GM12878 (cell line): ENCODE data around the gene HTR3C. TPM values are rescaled to one million over a fixed set of nuclear protein-coding genes. Genes with fewer than 3 reads are reported as not detected.

Source experiments
- ATAC-seq: fragments of 200-7000 bp; cut with Tn5 transposase; 3 replicates; pipeline ENCODE4 v1.9.1; 2020; ENCODE audit warnings: mild to moderate bottlenecking, moderate library complexity
- BruUV-seq: library from RNA; stranded (reverse); fragments of 400-500 nt; replicated peaks from 2 replicates; lab custom pipeline; 2021; lab: Mats Ljungman, UMichigan
- CTCF ChIA-PET: fragments of 300-600 bp; sonication (Branson Sonifier 250); formaldehyde crosslinking; extraction: SDS; loops from one replicate; lab custom pipeline; 2021; ENCODE audit warnings: inconsistent platforms; lab: Yijun Ruan, JAX
- POLR2A ChIA-PET: fragments of 350-600 bp; formaldehyde crosslinking; extraction: SDS; loops from one replicate; lab custom pipeline; 2021; ENCODE audit warnings: inconsistent platforms; lab: Charles Lee
- RAD21 ChIA-PET: fragments of 300-600 bp; sonication (Branson Sonifier 250); formaldehyde crosslinking; loops from one replicate; lab custom pipeline; 2023; ENCODE audit warnings: antibody characterized with exemption; ENCODE audit not compliant: unreplicated experiment; lab: Charles Lee
- SMC1A ChIA-PET: fragments of 300-600 bp; sonication (Branson Sonifier 250); formaldehyde crosslinking; loops from one replicate; lab custom pipeline; 2023; ENCODE audit not compliant: unreplicated experiment, uncharacterized antibody; lab: Charles Lee
- DNase-seq: peaks from one replicate; pipeline ENCODE4 v3.0.0-alpha.2; 2011; ENCODE audit warnings: low read depth, low spot score
- FAIRE-seq: peaks from 3 replicates; lab custom pipeline; 2011; peaks lifted over from hg19 to GRCh38; lab: Jason Lieb, UNC
- H2AFZ ChIP-seq: 2 replicates; pipeline ENCODE4 v1.6.0; 2011; ENCODE audit warnings: low read depth, low read length, control low read depth; ENCODE audit not compliant: control insufficient read depth
- H3K27ac ChIP-seq: 2 replicates; pipeline ENCODE4 v1.5.1; 2011; ENCODE audit warnings: control low read depth; ENCODE audit not compliant: control insufficient read depth, insufficient read depth
- H3K27me3 ChIP-seq, 2 experiments: replicated peaks in 1 of 2; 2 replicates each; pipeline versions ENCODE4 v1.6.0 to v1.6.1; 2011; ENCODE audit warnings: low read length in 1 of 2; ENCODE audit not compliant: control insufficient read depth in 2 of 2, insufficient read depth in 2 of 2
- H3K36me3 ChIP-seq, 2 experiments: 2 replicates each; pipeline ENCODE4 v1.5.1; 2011; ENCODE audit warnings: low read length in 1 of 2; ENCODE audit not compliant: control insufficient read depth in 2 of 2, insufficient read depth in 2 of 2
- H3K4me1 ChIP-seq: 2 replicates; pipeline ENCODE4 v1.6.1; 2011; ENCODE audit warnings: mild to moderate bottlenecking, low read length, moderate library complexity, mixed read lengths; ENCODE audit not compliant: control insufficient read depth, insufficient read depth
- H3K4me2 ChIP-seq: 2 replicates; pipeline ENCODE4 v1.6.0; 2011; ENCODE audit warnings: control low read depth; ENCODE audit not compliant: control insufficient read depth, insufficient read depth
- H3K4me3 ChIP-seq: fragments of 200-600 bp; sonication (generic); 2 replicates; pipeline ENCODE4 v1.5.1; 2016
- H3K79me2 ChIP-seq: 2 replicates; pipeline ENCODE4 v1.6.0; 2011; ENCODE audit warnings: low read length; ENCODE audit not compliant: control insufficient read depth, insufficient read depth
- H3K9ac ChIP-seq: 2 replicates; pipeline ENCODE4 v1.8.0; 2011; ENCODE audit warnings: low read length, control low read depth, mixed read lengths; ENCODE audit not compliant: control insufficient read depth, insufficient read depth
- H3K9me3 ChIP-seq: replicated peaks from 3 replicates; pipeline ENCODE4 v1.5.1; 2011; ENCODE audit warnings: mild to moderate bottlenecking, low read length; ENCODE audit not compliant: control insufficient read depth, insufficient read depth
- H4K20me1 ChIP-seq: 2 replicates; pipeline ENCODE4 v1.6.0; 2011; ENCODE audit not compliant: control insufficient read depth, insufficient read depth
- BRCA1 ChIP-seq: IDR thresholded peaks from 2 replicates; pipeline ENCODE4 v1.6.1; 2011; ENCODE audit warnings: low read depth, low read length, improper control_type of control experiment
- CTCF ChIP-seq, 3 experiments: IDR thresholded peaks in 2 of 3; conservative IDR thresholded peaks in 1 of 3; 2 replicates each; pipeline ENCODE4 v1.5.1; 2011; ENCODE audit warnings: low read depth in 3 of 3, low read length in 3 of 3, mild to moderate bottlenecking in 3 of 3, control low read depth in 2 of 3, moderate library complexity in 2 of 3, inconsistent platforms in 1 of 3, mixed read lengths in 1 of 3; ENCODE audit not compliant: control insufficient read depth in 2 of 3, insufficient read depth in 1 of 3; ENCODE audit errors: extremely low read depth in 1 of 3
- NBN ChIP-seq: fragments of 450-650 bp; IDR thresholded peaks from 2 replicates; pipeline ENCODE4 v1.6.1; 2016
- RBBP5 ChIP-seq: fragments of 200-600 bp; sonication (generic); conservative IDR thresholded peaks from 2 replicates; pipeline ENCODE4 v1.6.1; 2016
- RELB ChIP-seq: fragments of 450-650 bp; IDR thresholded peaks from 2 replicates; pipeline ENCODE4 v1.6.1; 2017; ENCODE audit warnings: low read depth, mild to moderate bottlenecking, moderate library complexity
- SMARCA5 ChIP-seq: fragments of 450-650 bp; IDR thresholded peaks from 2 replicates; pipeline ENCODE4 v1.6.1; 2017; ENCODE audit warnings: mild to moderate bottlenecking
- WGBS: methylation state at CpG from one replicate; pipeline ENCODE4 v1.1.6; 2016; ENCODE audit warnings: low lambda C conversion rate; ENCODE audit not compliant: insufficient replicate concordance, insufficient coverage; ENCODE audit errors: missing lambda C conversion rate; 5-methylcytosine and 5-hydroxymethylcytosine counted together
- in situ Hi-C: fragments of 300-500 bp; cut with MboI; formaldehyde crosslinking; loops from 9 replicates; pipeline ENCODE4 v1.14.3; 2018; ENCODE audit warnings: mixed read lengths
- intact Hi-C: fragments of 100-400 bp; cut with micrococcal nuclease; formaldehyde crosslinking; loops from one replicate; pipeline ENCODE4 v1.14.2; 2022; ENCODE audit not compliant: unreplicated experiment
- polyA plus RNA-seq, 11 experiments: library from polyadenylated mRNA; depleted of rRNA in 4 of 11; unstranded in 6 of 11; stranded (reverse) in 5 of 11; fragments of >200 nt; fragmentation: Nextera tagmentation in 4 of 11; fragmentation: Illumina TruSeq in 1 of 11; extraction: Ambion mirVana in 4 of 11; extraction: Trizol in 1 of 11; gene quantifications; 1 replicate in 1 of 11; 2 replicates in 10 of 11; pipeline versions ENCODE4 v1.2.1 to v1.2.3, GENCODE V29; 2011 to 2016; ENCODE audit warnings: inconsistent platforms in 2 of 11, missing spikeins in 2 of 11, low read depth in 1 of 11
- total RNA-seq, 4 experiments: library from RNA; depleted of rRNA in 3 of 4; stranded (reverse); fragments of >200 nt in 3 of 4; fragmentation: Illumina TruSeq in 1 of 4; extraction: Trizol in 1 of 4; gene quantifications; 2 replicates each; pipeline versions ENCODE4 v1.2.1 to v1.2.3, GENCODE V29; 2013 to 2021

The HTR3C gene
- total and polyA plus RNA-seq, 10 of the 15 experiments (the other 5 are each of a cell fraction or from before 2014, with no cell fraction given), result not detected

- CTCF ChIA-PET, result interaction anchor here (0.6 to 5.0 kb wide), 12 partner anchors 10 to 249 kb away, joined by 3 to 84 read pairs (median 4); partner anchors contain the start of gene EEF1AKMT4
- H3K4me3 ChIP-seq, result no peak overlapping the region
- peaks cover 6% of the 10 kb centered on the region for H3K4me1 ChIP-seq
- H3K27ac ChIP-seq, result no peak overlapping the region
- in situ Hi-C loops, result loop anchor here (5.0 kb wide), 1 partner anchor 124 kb away; no protein-coding TSS in a partner anchor
- intact Hi-C loops, result loop anchor here (2.0 to 10.0 kb wide), 2 partner anchors 111 to 239 kb away; no protein-coding TSS in a partner anchor
- H2AFZ ChIP-seq, result peak overlapping the region; percentile 21; the same call in 1 of the 2 replicates
- no peak for DNase-seq
- no peaks in the 10 kb centered on the region for H4K20me1 ChIP-seq
- H3K27me3 ChIP-seq, result no peaks in the 10 kb centered on the region
- 78% methylated on average over 5 of the region's 5 CpGs for WGBS
- RAD21 ChIA-PET, result interaction anchor here (0.7 to 5.7 kb wide), 5 partner anchors 10 to 133 kb away, joined by 3 to 42 read pairs (median 6); no protein-coding TSS in a partner anchor
- H3K4me2 ChIP-seq, result peak overlapping the region; percentile 86
- no peaks in the 10 kb centered on the region for H3K79me2 ChIP-seq
- no TSS peak for BruUV-seq
- POLR2A ChIA-PET, result interaction anchor here (1.0 kb wide), 1 partner anchor 117 kb away, joined by 3 read pairs; no protein-coding TSS in a partner anchor
- no peak overlapping the region for H3K9ac ChIP-seq
- TF ChIP-seq CTCF (IDR thresholded peaks at IDR 0.05 in 2 of 3, conservative IDR thresholded peaks at IDR 0.05 in 1 of 3; ENCODE audit: control insufficient read depth in 2 of 3, extremely low read depth in 1 of 3, insufficient read depth in 1 of 3, low read depth in 3 of 3, low read length in 3 of 3), result no peak
- TF ChIP-seq RELB, result no peak
- no peak for TF ChIP-seq RBBP5
- TF ChIP-seq NBN, result no peak
- TF ChIP-seq BRCA1, result no peak
- TF ChIP-seq SMARCA5, result no peak
- TF ChIP-seq, all 136 proteins: peak for 0
- FAIRE-seq (no peak), ATAC-seq (no peak)
- no peaks in the 10 kb centered on the region for H3K9me3 ChIP-seq
- H3K36me3 ChIP-seq, result no peaks in the 10 kb centered on the region
- SMC1A ChIA-PET, result interaction anchor here (0.6 to 3.1 kb wide), 7 partner anchors 9 to 119 kb away, joined by 3 to 32 read pairs (median 3); no protein-coding TSS in a partner anchor
Measured at GRCh38 chr3:184016169-184016570, 36.7 kb upstream of the HTR3C start.
